ENCODE results near the gene NKAIN4. TPM values are rescaled to one million over a fixed set of nuclear protein-coding genes. Genes with fewer than 3 reads are reported as not detected.

The NKAIN4 gene
- total RNA-seq, 1 experiment from 2014 or later, result not detected

DNA sequence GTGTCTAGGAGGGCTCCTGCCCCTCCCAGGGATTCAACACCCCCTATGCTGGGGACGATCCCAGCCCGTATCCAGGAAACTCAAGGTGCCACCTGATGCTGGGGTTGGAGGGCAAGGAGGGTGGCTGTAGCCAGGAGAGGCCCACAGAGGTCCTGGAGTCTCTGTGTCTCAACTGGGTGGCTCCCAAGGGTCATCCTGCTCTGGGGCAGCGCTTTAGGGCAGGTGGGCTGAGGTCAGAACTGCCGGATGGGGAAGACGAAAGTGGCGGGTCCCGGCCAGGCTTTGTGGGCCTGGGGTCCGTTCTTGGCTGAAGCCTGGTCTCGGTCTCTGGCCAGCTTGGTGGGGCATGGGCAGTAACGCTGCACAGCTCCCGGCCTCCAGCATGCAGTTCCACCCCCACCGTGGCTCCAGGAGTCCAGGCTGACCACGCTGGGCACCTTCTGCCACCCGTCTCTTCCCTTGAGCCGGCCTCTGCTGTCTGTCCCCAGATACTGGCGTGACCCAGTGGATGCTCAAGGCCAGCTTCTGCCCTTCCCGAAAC, 35.9 kb upstream of the NKAIN4 start:
- DNase-seq (no peak), ATAC-seq (peak; percentile 11)
- Histone ChIP-seq H3K27ac (ENCODE audit: low read length) (no peak overlapping the region), H3K4me3 (ENCODE audit: low read length) (no peak overlapping the region), H2AFZ (ENCODE audit: low read length) (no peak overlapping the region), H3K4me2 (ENCODE audit: low read length) (no peak overlapping the region), H3K27me3 (ENCODE audit: low read length) (peaks cover 11% of the 10 kb centered on the region), H3K9me2 (replicated peaks; ENCODE audit: low read length) (no peaks in the 10 kb centered on the region), H4K20me1 (ENCODE audit: low read length) (no peaks in the 10 kb centered on the region), H3K9ac (ENCODE audit: low read length) (no peak overlapping the region), H3F3A (ENCODE audit: low read length, unreplicated experiment) (no peaks in the 10 kb centered on the region), H3K4me1 (ENCODE audit: insufficient read depth, low read length) (no peaks in the 10 kb centered on the region), H3K79me2 (ENCODE audit: low read length) (no peaks in the 10 kb centered on the region), H3K36me3 (ENCODE audit: low read depth, low read length) (no peaks in the 10 kb centered on the region), H3K9me3 (ENCODE audit: low read length) (no peaks in the 10 kb centered on the region)
- TF ChIP-seq, protein P1, sequence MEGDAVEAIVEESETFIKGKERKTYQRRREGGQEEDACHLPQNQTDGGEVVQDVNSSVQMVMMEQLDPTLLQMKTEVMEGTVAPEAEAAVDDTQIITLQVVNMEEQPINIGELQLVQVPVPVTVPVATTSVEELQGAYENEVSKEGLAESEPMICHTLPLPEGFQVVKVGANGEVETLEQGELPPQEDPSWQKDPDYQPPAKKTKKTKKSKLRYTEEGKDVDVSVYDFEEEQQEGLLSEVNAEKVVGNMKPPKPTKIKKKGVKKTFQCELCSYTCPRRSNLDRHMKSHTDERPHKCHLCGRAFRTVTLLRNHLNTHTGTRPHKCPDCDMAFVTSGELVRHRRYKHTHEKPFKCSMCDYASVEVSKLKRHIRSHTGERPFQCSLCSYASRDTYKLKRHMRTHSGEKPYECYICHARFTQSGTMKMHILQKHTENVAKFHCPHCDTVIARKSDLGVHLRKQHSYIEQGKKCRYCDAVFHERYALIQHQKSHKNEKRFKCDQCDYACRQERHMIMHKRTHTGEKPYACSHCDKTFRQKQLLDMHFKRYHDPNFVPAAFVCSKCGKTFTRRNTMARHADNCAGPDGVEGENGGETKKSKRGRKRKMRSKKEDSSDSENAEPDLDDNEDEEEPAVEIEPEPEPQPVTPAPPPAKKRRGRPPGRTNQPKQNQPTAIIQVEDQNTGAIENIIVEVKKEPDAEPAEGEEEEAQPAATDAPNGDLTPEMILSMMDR (conservative IDR thresholded peaks at IDR 0.05; ENCODE audit: low read depth, low read length), result no peak
- TF ChIP-seq EZH2 (IDR thresholded peaks at IDR 0.05; ENCODE audit: low read length, unreplicated experiment) (no peak), EZH2phosphoT487 (IDR thresholded peaks at IDR 0.05; ENCODE audit: borderline replicate concordance, low read length) (no peak)
- BruUV-seq (replicated peaks), result no TSS peak
- intact Hi-C loops (cut with micrococcal nuclease), result no loop called here
- POLR2A ChIA-PET (ENCODE audit: unreplicated experiment), result no interaction called here
- CTCF ChIA-PET, result interaction anchor here (0.6 kb wide), 1 partner anchor 17 kb away, joined by 4 read pairs; the partner anchor contains the start of gene ARFGAP1

DNA sequence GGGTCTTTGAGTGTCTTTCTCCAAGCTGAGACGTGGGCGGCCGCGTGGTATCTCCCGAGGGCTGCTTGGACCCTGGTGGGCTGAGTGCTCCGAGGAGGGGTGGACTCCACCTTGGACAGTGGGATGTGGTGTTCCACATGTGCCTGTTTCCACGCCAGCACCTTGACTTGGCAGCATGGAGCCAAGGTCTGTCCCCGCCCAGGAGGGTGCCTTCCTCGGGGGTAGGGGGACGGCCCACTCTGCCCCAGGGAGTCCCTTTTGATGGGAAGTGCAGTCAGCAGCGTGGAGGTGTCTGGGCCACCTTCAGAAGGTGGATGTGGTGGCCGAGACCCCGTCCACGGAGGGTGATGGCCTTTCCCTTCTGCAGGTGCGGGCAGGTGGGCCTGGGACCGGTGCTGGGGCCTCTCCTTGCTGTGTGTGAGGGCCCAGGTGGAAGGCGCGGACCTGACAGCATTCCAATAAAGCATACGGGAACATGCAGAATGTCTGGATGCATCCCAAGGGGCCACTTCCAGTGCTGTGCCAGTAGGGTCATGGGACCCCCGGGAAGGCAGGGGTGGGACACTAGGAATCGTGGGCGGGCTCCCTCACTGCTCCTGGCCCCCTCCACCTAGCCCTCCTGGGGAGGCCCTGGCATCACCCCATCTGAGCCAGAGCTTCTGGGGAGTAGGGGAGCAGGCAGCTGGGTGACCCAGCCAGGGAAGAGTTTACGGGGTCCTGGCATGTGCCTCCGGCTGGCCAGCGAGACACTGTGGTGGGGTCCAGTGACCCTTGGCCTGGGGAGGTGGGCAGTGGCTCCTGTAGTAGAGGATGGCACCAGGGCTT, 35.3 kb upstream of the NKAIN4 start:
- TSS peak; percentile 13 for BruUV-seq (replicated peaks)
- TF ChIP-seq, protein P1 (conservative IDR thresholded peaks at IDR 0.05; ENCODE audit: low read depth, low read length), result no peak
- no peak for TF ChIP-seq EZH2 (IDR thresholded peaks at IDR 0.05; ENCODE audit: low read length, unreplicated experiment)
- TF ChIP-seq EZH2phosphoT487 (IDR thresholded peaks at IDR 0.05; ENCODE audit: borderline replicate concordance, low read length), result no peak
- no peak overlapping the region for H3K27ac ChIP-seq (ENCODE audit: low read length)
- H3K36me3 ChIP-seq (ENCODE audit: low read depth, low read length), result no peaks in the 10 kb centered on the region
- ChIA-PET CTCF (no interaction called here), POLR2A (ENCODE audit: unreplicated experiment) (no interaction called here)
- H3F3A ChIP-seq (ENCODE audit: low read length, unreplicated experiment), result no peaks in the 10 kb centered on the region
- no peak overlapping the region for H2AFZ ChIP-seq (ENCODE audit: low read length)
- no peaks in the 10 kb centered on the region for H4K20me1 ChIP-seq (ENCODE audit: low read length)
- H3K27me3 ChIP-seq (ENCODE audit: low read length), result 0 out of 2 replicates have a peak, but pooled peaks cover 4% of the 10 kb centered on the region
- no peak overlapping the region for H3K4me2 ChIP-seq (ENCODE audit: low read length)
- H3K4me3 ChIP-seq (ENCODE audit: low read length), result no peak overlapping the region
- H3K79me2 ChIP-seq (ENCODE audit: low read length), result no peaks in the 10 kb centered on the region
- no peak for ATAC-seq
- intact Hi-C loops (cut with micrococcal nuclease), result no loop called here
- no peaks in the 10 kb centered on the region for H3K9me2 ChIP-seq (replicated peaks; ENCODE audit: low read length)
- no peaks in the 10 kb centered on the region for H3K4me1 ChIP-seq (ENCODE audit: insufficient read depth, low read length)
- no peak for DNase-seq
- no peaks in the 10 kb centered on the region for H3K9me3 ChIP-seq (ENCODE audit: low read length)
- H3K9ac ChIP-seq (ENCODE audit: low read length), result no peak overlapping the region
